Measurements from ENCODE around the gene CDKAL1.

The CDKAL1 gene

DNA sequence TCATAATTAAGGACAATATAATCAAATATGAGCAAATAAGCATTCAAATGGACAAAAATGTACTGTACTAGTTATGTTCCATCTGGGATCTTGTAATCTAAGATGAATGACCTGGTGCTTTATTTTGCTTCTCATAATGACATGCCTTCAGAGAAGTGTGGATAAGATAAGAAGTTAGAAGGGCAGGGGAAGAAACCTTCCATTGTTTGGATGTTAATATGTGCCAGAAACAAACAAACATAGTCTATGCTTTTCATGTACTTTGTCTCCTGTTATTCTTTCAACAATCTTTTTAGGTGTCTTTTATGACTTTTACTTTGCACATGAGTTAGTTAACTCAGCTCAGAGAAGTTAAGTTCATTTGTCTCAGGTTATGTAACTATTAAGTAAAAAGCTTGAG lies 547.8 kb downstream of the CDKAL1 start:
- no peaks in the 10 kb centered on the region for H4K20me1 ChIP-seq (ENCODE audit: insufficient read depth, low read length)
- H3K27ac ChIP-seq (ENCODE audit: low read length), result no peak overlapping the region
- H3K9me3 ChIP-seq (replicated peaks; ENCODE audit: insufficient read depth, low read length), result no peaks in the 10 kb centered on the region
- no peaks in the 10 kb centered on the region for H3K27me3 ChIP-seq (replicated peaks; ENCODE audit: insufficient read depth, low read length)
- H2AFZ ChIP-seq (ENCODE audit: low read length), result no peak overlapping the region
- no peaks in the 10 kb centered on the region for H3K4me1 ChIP-seq (ENCODE audit: low read length)
- no peaks in the 10 kb centered on the region for H3K79me2 ChIP-seq (ENCODE audit: low read length)
- H3K4me3 ChIP-seq (ENCODE audit: low read length), result no peak overlapping the region
- H3K36me3 ChIP-seq (replicated peaks; ENCODE audit: insufficient read depth, low read length), result no peaks in the 10 kb centered on the region
- no peak overlapping the region for H3K4me2 ChIP-seq (ENCODE audit: low read depth, low read length)
- no peaks in the 10 kb centered on the region for H3K9me2 ChIP-seq (replicated peaks; ENCODE audit: insufficient read depth, low read length)
- no peak overlapping the region for H3K9ac ChIP-seq (ENCODE audit: low read length)
- H3F3A ChIP-seq (ENCODE audit: insufficient read depth, low read length), result no peaks in the 10 kb centered on the region
- TF ChIP-seq EZH2 (optimal IDR thresholded peaks at IDR 0.05; ENCODE audit: low read depth, low read length) (no peak), EZH2phosphoT487 (IDR thresholded peaks at IDR 0.05; ENCODE audit: low read length) (no peak), CTCF (IDR thresholded peaks at IDR 0.05; ENCODE audit: low read length) (no peak)
- DNase-seq, result no peak

DNA sequence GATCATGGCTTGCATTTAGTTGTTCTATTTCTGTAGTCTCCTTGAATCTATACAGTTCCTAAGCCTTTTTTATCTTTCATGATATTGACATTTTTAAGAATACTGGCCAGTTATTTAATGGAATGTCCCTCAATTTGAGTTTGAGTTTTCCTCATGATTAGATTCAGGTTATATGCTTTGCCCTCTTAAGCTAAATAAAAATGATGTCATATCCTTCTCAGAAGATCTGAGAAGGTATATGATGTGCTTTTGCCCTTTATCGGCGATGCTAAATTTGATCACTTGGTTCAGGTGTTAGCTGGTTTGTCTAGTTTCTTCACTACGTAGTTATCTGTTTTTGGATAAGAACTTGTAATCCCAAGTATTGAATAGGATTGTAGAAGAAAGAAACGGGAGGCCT lies 549.5 kb downstream of the CDKAL1 start:
- Histone ChIP-seq H3K9me3 (replicated peaks; ENCODE audit: insufficient read depth, low read length) (no peaks in the 10 kb centered on the region), H3K27me3 (replicated peaks; ENCODE audit: insufficient read depth, low read length) (no peaks in the 10 kb centered on the region), H4K20me1 (ENCODE audit: insufficient read depth, low read length) (no peaks in the 10 kb centered on the region), H3K9me2 (replicated peaks; ENCODE audit: insufficient read depth, low read length) (no peaks in the 10 kb centered on the region), H3K4me2 (ENCODE audit: low read depth, low read length) (no peak overlapping the region), H3K4me1 (ENCODE audit: low read length) (no peaks in the 10 kb centered on the region), H3F3A (ENCODE audit: insufficient read depth, low read length) (no peaks in the 10 kb centered on the region), H2AFZ (ENCODE audit: low read length) (no peak overlapping the region), H3K27ac (ENCODE audit: low read length) (no peak overlapping the region), H3K9ac (ENCODE audit: low read length) (no peak overlapping the region), H3K4me3 (ENCODE audit: low read length) (no peak overlapping the region), H3K36me3 (replicated peaks; ENCODE audit: insufficient read depth, low read length) (no peaks in the 10 kb centered on the region), H3K79me2 (ENCODE audit: low read length) (no peaks in the 10 kb centered on the region)
- TF ChIP-seq CTCF (IDR thresholded peaks at IDR 0.05; ENCODE audit: low read length), result no peak
- no peak for DNase-seq

DNA sequence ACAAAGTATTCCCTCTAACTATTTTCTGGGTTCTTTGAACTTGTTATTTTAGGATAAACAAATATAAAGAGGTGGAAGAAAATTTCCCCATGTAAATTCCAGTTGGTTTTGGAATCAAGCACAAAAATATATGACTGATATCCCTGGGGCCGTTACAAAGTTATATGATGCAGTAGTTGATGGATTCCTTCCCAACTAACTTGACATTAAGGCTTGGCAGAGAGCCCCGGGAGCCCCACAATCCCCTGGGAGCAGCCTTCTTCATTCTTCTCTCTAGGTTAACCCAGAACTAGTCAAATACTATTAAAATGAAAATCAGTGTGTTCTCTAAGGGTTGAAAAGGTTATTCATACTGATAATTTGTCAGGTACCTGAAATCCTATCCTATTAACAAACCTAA lies 550.4 kb downstream of the CDKAL1 start:
- Histone ChIP-seq H3K4me2 (ENCODE audit: low read depth, low read length) (no peak overlapping the region), H3K27me3 (replicated peaks; ENCODE audit: insufficient read depth, low read length) (no peaks in the 10 kb centered on the region), H3K79me2 (ENCODE audit: low read length) (no peaks in the 10 kb centered on the region), H2AFZ (ENCODE audit: low read length) (no peak overlapping the region), H3K9me3 (replicated peaks; ENCODE audit: insufficient read depth, low read length) (no peaks in the 10 kb centered on the region), H3F3A (ENCODE audit: insufficient read depth, low read length) (no peaks in the 10 kb centered on the region), H3K4me3 (ENCODE audit: low read length) (no peak overlapping the region), H4K20me1 (ENCODE audit: insufficient read depth, low read length) (no peaks in the 10 kb centered on the region), H3K9me2 (replicated peaks; ENCODE audit: insufficient read depth, low read length) (no peaks in the 10 kb centered on the region), H3K36me3 (replicated peaks; ENCODE audit: insufficient read depth, low read length) (no peaks in the 10 kb centered on the region), H3K4me1 (ENCODE audit: low read length) (no peaks in the 10 kb centered on the region), H3K27ac (ENCODE audit: low read length) (no peak overlapping the region), H3K9ac (ENCODE audit: low read length) (no peak overlapping the region)
- TF ChIP-seq CTCF (IDR thresholded peaks at IDR 0.05; ENCODE audit: low read length), result no peak
- TF ChIP-seq EZH2 (optimal IDR thresholded peaks at IDR 0.05; ENCODE audit: low read depth, low read length), result no peak
- TF ChIP-seq EZH2phosphoT487 (IDR thresholded peaks at IDR 0.05; ENCODE audit: low read length), result no peak
- DNase-seq, result no peak

GRCh38 chr6:21085211-21085610 lies 551.0 kb downstream of the CDKAL1 start:
- H3K4me3 ChIP-seq (ENCODE audit: low read length), result no peak overlapping the region
- H3K27ac ChIP-seq (ENCODE audit: low read length), result no peak overlapping the region
- no peak overlapping the region for H3K9ac ChIP-seq (ENCODE audit: low read length)
- no peaks in the 10 kb centered on the region for H4K20me1 ChIP-seq (ENCODE audit: insufficient read depth, low read length)
- H3K4me2 ChIP-seq (ENCODE audit: low read depth, low read length), result no peak overlapping the region
- H3K4me1 ChIP-seq (ENCODE audit: low read length), result no peaks in the 10 kb centered on the region
- no peaks in the 10 kb centered on the region for H3K36me3 ChIP-seq (replicated peaks; ENCODE audit: insufficient read depth, low read length)
- no peaks in the 10 kb centered on the region for H3K9me2 ChIP-seq (replicated peaks; ENCODE audit: insufficient read depth, low read length)
- no peaks in the 10 kb centered on the region for H3K79me2 ChIP-seq (ENCODE audit: low read length)
- TF ChIP-seq CTCF (IDR thresholded peaks at IDR 0.05; ENCODE audit: low read length) (no peak), EZH2phosphoT487 (IDR thresholded peaks at IDR 0.05; ENCODE audit: low read length) (no peak), EZH2 (optimal IDR thresholded peaks at IDR 0.05; ENCODE audit: low read depth, low read length) (no peak)
- no peaks in the 10 kb centered on the region for H3K9me3 ChIP-seq (replicated peaks; ENCODE audit: insufficient read depth, low read length)
- no peaks in the 10 kb centered on the region for H3F3A ChIP-seq (ENCODE audit: insufficient read depth, low read length)
- no peaks in the 10 kb centered on the region for H3K27me3 ChIP-seq (replicated peaks; ENCODE audit: insufficient read depth, low read length)
- DNase-seq, result no peak
- H2AFZ ChIP-seq (ENCODE audit: low read length), result no peak overlapping the region
